NCI-H128 (cell line): ENCODE data around the gene CHD1.

Experiments
- DNase-seq: peaks from one replicate; lab custom pipeline; 2025; ENCODE audit not compliant: unreplicated experiment; lab: John Stamatoyannopoulos, UW

CHD1 gene

DNA sequence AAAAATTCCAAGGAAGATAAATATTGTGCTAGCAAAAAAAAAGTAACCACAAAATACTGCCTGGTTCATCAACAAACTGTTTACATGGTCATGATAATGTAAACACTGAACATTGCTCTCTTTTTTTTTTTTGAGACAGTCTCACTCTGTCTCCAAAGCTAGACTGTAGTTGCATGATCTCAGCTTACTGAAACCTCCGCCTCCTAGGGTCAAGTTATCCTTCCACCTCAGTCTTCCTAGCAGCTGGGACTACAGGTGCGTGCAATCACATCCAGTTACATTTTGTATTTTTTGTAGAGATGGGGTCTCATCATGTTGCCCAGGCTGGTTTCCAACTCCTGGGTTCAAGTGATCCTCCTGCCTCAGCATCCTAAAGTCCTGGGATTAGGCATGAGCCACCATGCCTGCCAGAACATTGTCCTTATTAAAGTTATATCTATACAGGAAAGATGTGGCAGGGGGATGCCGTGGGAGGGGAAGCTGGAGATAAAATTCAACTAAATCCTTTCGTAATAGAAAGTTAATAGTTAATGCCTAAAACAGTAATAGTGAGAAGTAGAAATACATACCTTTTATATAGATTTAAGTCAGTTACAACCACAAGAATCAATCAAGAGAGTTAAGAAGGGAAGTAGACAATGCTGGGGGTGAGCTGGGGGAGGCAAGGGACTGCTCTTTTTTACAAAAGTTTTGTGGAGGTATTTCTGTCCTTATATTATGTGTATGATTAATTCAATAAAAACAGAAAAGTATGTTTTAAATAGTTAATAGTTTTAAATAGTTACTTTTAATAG, 103.0 kb downstream of the CHD1 start:
- DNase-seq = no peak

DNA sequence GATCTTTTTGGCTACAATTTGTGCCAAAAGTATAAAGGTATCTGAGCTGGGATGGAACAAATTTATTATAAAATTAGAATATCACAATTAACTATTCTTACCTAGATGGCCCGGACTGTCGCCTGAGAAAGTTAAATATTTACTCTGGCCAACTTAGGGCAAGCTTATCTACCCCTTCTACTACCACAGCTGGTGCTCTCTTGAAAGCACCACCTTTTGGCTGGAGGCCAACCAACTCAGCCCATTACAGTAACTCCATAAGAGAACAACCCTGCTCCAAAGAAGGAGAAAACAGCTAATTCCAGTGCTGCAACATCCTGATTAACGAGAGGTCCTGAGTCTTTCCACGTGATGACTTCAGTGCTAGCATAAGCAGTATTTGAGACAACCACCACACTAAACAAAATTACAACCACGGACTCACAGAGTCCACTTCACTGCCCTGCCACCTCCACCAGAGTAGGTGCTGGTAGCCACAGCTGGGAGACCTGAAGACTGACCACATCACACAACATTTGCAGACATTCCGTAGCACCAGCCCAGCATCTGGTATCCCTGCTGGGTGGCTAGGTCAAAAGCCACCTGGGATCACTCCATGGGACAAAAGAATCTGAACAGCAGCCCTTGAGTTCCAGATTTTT, 112.1 kb downstream of the CHD1 start:
- no peak for DNase-seq

DNA sequence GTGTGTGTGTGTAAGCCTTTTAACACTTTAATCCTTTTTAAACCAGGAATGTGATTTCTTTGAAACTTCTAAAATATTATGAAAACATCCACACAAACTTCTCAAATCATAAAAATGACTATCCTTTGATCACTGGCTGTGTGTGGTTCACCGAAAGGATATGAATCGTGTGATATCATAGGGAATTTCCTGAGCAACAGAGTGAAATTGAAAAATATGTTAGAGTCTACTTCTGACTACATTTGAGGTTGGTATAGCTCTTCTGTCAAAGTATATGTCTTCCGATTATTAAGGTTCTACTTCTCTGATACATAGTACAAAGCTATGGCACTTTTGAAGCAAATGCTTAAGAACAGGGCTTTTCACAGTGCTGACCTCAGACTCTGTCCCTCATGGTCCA, 115.1 kb downstream of the CHD1 start:
- DNase-seq = no peak

DNA sequence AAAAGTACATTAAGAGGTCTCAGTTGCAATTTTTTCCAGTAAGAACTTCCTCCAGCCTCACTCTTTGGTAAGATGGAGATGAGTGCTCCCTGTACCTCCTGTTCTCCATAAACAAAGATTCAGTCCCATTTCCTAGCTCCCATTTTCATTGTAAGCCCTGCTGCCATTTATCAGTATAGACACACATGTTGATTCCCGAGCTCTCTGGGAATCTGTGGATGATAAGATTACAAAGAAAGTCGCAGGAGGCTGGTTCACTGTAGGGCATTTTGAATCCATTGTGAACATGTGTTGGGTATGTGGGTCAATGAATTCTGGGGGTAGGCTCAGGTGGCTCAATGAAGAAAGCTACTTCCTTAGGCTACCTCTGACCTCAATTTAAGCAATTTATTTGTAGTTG, 118.6 kb downstream of the CHD1 start:
- DNase-seq = no peak

DNA sequence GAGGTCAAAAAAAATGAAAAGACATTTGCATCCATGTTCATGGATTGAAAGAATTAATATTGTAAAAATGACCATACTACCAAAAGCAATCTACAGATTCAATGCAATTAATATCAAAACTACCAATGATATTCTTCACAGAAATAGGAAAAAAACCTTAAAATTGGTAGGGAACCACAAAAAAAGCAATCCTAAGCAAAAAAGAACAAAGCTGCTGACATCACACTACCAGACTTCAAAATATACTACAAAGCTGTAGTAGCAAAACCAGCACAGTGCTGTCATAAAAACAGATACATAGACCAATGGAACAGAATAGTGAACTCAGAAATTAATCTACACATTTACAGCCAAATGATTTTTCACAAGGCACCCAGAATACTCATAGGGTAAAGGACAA, 121.0 kb downstream of the CHD1 start:
- DNase-seq = no peak

DNA sequence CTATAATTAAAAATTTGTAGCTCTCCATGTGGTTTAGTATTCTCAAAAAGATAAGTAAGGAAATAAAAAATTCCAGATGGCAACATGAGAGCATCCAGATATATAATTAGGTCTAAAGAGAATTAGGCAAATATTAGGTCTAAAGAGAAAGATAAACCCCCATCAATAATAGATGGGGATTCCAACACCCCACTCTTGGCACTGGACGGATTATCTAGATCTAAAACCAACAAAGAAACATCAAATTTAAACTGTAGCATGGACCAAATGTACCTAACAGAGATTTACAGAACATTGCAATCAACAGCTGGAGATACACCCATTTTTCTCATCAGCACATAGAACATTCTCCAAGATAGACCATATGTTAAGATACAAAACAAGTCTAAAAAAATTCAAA, 123.7 kb downstream of the CHD1 start:
- no peak for DNase-seq

DNA sequence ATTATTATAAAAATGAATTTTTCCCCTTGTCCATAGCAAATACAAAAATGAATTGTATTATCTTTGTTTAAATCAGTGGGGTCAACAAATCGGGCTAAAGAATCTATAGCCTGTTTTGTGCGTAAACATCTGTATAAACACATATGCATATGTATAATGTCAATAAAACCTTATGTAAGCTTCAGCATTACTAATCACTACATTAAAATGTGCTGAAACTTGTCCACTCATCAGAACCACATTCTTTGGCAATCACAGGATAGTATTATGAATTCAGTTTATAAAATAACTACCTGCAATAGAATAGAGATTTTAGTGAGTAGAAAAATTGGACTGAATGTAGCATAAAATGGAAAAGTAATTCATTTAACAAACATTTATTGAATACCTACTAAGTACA, 124.7 kb downstream of the CHD1 start:
- no peak for DNase-seq
